Frontal cortex (tissue), 4 donors: ENCODE results near the gene ZNF205. TPM values are rescaled to one million over a fixed set of nuclear protein-coding genes. Genes with fewer than 3 reads are reported as not detected.
"Not testable (repeated sequence)": the region's sequence is repeated elsewhere in the genome, so short reads cannot be mapped to it uniquely, and the experiment has no call there.

ENCODE experiments used
- DNase-seq, 2 donors: peaks; one replicate each; pipeline ENCODE4 v3.0.0; 2012; ENCODE audit warnings: low spot score in 2 of 2
- FAIRE-seq: peaks from 2 replicates; lab custom pipeline; 2012; peaks lifted over from hg19 to GRCh38; lab: Jason Lieb, UNC
- total RNA-seq: library from RNA; depleted of rRNA; stranded (reverse); fragments of >200 nt; gene quantifications from one replicate; pipeline ENCODE4 v1.2.3, GENCODE V29; 2014
- donor health status: control.
- donor health status: control.
- donor health status: control.

Gene ZNF205
- total RNA-seq, 1 donor from 2014 or later, result 17.9 TPM

DNA sequence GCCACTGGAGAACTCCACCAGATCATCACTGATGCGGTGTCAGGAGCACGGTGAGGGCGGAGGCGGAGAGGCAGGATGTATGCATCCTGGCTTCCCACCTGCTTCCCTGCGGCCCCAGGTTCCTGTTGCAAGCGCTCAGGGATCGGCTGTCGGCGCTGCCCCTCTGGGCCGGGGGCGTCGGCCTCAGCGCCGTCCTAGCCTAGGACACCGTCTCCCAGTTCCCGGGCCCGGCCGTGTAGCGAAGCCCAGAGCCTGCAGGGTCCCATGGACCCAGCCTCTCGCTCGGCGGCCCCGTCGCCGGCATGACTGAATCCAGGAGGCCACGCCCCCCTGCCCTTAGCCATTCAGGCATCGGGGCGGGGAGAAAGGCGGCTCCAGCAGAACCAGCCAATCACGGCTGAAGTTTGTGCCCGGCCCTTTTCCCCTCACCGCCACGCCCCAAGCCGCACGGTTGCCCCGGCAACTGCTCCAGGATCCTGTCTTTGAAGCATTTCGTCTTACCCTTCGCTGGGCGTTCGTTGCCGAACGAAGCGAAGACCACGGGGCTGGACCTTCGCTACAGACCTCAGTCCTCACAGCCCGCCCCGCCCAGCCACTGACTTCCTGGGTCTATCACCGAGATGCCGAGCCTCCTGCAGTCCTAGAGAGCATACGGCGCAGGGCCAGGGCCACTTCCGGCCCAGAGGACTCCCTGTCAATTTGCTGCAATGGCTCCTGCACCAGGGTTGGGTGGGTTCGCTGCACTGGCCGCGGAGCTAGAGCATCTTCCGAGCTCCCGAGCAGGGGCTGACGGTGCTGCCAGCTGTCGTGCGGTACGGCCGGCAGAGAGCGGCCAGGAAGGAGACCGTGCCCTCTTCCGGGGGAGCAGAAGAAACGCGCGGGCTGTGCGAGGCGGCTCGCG, 11.8 kb downstream of the ZNF205 start:
- FAIRE-seq (peak; percentile 63), DNase-seq (peak; percentile 91 to 96)

DNA sequence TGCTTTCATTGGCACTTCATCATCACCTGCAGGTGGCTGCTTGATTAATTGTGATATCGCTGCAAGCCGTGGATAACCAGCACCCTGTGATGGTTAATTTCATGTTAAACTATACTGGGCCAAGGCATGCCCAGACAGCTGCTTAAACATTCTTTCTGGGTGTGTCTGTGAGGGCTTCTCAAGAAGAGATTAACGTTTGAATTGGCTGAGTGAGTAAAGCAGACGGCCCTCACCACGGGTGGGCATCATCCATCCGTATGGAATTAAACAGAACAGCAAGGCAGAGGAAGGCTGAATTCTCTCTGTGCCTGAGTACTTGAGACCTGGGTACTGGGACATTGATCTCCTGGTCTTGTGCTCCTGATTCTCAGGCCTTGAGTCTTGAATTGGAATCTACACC, 15.4 kb downstream of the ZNF205 start:
- FAIRE-seq (no peak), DNase-seq (no peak)

DNA sequence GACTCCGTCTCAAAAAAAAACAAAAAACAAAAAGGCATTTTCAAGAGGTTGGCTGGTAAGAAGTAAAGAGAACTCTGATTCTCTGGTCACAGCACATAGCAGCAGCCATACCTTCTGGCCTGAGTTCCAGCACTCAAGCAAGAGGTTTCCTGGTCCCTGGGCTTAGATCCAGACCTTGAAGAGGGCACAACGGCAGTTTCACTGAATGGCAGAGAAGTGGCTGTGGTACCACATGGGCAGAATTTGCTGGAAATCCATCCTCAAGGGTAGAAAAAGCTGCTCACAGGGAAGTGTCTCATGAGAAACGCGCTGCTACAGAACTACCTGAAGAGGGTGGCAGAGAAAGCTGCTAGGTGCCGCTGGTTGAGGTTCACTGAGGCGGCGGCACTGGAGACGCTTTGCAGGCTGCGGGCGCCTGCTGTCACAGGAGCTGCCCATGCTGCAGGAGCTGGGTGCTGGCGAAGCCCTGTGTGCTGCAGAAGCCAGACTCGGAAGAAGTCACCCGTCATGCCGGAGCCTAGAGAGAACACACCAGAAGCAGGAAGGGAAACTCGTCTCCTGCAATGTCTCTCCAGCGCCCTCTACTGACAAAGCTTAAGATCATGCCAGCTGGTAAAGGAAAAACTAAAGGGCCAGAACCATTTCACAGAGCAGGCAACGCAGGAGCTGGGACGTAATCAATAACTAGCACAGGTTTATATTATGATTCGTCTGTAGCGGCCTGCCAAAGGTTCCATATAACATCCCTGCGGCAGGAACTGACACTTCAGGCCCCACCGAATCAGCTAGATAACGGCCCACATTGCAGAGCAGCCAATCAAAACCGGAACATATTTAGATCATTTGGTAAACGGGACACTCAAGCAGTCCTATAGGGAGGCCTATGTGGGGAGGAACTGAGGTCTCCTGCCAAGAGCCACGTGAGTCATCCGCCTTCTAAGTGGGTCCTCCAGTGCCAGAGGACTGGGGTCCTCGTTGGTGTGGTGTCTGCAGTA, 17.0 kb downstream of the ZNF205 start:
- DNase-seq (no peak), FAIRE-seq (no peak)

DNA sequence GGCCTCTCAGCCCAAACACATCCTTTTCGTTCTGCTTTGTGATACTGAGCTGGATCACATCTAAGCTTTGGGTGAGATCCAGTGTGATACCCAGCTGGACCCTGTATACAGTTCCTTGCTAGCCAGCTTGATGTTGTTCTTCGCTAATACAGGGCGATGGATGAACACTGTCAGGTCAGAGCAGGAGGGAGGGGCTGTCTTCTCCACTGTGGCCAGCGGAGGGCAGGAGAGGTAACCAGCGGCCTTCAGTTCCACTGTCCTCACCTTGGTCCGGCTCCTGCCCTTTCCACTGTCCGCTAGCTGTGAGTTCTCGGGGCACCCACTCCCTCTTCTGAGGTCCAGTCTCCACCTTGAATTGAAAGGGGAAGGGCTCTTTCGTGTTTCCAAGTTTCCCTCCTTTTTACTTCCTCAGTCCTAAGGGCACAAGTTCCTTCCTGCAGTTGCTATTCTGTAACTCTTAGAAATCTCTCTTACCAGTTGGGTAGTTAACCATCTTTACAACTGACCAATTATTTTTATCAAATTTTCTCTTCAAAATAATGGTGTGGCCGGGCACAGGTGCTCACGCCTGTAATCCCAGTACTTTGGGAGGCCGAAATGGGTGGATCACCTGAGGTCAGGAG, 19.5 kb downstream of the ZNF205 start:
- no peak for DNase-seq

DNA sequence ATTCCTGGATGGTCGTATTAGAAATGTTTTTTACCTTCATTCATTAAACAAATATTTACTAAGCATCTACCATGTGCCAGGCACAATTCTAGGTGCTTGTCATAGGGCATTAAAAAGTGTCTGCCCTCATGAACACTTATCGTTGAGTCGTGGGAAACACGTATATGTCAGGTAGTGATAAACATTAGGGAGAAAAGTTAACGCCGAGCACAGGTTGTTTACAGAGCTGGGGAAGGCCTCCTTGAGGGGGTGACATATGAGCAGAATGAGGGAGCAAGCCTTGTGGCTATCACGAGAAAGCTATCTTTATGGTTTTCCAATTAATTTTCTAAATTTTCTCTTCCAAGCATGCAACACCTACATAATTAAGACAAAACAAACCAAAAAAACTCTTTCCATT, 21.5 kb downstream of the ZNF205 start:
- DNase-seq (no peak), FAIRE-seq (no peak)

More for the DNA sequence above, 19.5 kb downstream of the ZNF205 start:
- no peak for FAIRE-seq

DNA sequence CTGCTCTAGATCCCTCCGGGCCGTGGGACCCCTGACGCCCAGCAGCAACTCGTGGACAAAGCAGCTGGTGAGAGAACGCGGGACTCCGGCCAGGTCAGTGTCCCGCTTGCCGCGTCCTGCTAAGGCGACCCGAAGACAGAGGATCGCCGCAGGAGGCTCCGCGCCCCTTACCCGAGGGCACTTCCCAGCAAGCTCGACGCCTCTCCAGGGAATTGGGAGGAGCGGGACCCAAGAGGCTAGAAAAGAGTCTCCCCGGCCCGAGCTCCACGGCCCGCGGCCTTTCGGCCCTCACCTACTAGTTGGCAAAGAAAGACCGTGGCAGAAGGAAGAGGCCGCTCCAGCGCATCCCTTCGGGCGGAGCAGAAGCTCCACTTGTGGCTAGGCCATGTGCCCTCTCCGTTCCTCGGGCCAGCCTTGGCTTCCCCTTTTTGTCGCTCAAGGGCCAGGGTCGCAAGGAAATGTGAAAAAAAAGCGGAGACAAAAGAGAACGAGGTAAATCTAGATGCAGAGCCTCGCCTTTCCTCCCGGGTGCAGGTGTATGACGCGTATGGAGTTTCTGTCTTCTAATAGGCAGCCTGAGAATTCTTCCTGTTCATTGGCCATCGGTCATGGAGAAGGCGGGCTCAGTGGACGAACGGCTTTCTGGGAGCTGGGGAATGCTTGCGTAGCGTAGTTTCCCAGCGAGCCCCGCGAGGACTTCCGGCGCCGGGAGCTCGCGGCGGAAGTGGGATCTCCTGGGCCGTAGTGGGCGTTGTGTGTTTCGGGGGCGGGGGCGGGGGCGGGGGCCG, 22.1 kb downstream of the ZNF205 start, which contains the start of gene ZNF213:
ZNF213 (plus strand) TSS at position 692 of the 788 bp plus-strand sequence. CDS start 2,252 bp downstream, outside the sequence.
- peak; percentile 73 for FAIRE-seq
- peak; percentile 97 to 98 for DNase-seq

DNA sequence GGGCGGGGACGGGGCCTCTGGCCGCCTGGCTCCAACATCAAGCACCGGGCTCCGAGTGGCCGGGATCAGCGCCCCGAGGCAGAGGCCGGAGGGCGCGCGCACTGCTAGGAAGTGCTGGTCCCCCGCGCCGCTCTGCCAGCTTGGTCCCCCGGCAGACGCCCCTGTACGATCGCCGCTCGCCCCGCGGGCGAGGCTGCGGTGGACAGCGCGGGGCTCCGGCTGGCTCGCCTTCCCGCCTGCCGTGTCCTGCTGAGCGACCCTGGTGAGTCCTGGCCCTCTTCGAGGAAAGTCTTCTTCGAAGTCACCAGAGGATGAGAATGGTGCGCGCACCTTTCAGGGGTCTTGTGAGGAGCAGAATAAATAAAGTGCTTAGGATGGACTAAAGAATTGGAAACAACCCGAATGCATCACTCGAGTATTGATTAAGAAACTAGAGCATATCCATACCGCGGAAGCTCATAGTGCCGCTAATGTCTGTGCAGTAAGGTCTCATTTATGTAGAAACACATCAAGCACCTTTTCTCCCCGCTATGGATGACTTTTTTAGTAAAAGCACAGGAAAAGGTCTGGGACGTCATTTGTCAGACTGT, 22.8 kb downstream of the ZNF205 start:
- FAIRE-seq (no peak), DNase-seq (no peak)

DNA sequence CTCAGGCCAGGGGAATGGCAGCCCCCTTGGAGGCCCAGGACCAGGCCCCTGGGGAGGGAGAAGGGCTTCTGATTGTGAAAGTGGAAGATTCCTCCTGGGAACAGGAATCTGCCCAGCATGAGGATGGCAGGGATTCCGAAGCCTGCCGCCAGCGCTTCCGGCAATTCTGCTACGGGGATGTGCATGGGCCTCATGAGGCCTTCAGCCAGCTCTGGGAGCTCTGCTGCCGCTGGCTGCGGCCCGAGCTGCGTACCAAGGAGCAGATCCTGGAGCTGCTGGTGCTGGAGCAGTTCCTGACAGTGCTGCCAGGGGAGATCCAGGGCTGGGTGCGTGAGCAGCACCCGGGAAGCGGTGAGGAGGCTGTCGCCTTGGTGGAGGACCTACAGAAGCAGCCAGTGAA, 24.9 kb downstream of the ZNF205 start:
- no peak for DNase-seq
- no peak for FAIRE-seq

DNA sequence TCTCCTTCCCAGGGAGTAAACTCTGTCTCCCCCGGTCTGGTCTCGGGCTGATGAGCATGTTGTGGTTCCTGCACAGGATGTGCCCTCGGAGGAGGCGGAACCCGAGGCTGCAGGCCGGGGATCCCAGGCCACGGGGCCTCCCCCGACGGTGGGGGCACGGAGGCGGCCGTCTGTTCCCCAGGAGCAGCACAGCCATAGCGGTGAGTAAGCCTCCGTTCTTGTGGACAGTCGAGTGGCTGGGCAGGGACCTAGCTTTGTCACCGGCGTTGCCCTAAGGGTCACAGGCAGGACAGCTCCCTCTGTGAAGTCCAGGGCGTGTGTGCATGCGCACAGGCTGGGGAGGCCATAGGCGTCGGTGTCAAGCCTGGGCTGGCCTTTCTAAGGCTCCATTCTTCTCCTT, 26.0 kb downstream of the ZNF205 start:
- no peak for DNase-seq
- no peak for FAIRE-seq

DNA sequence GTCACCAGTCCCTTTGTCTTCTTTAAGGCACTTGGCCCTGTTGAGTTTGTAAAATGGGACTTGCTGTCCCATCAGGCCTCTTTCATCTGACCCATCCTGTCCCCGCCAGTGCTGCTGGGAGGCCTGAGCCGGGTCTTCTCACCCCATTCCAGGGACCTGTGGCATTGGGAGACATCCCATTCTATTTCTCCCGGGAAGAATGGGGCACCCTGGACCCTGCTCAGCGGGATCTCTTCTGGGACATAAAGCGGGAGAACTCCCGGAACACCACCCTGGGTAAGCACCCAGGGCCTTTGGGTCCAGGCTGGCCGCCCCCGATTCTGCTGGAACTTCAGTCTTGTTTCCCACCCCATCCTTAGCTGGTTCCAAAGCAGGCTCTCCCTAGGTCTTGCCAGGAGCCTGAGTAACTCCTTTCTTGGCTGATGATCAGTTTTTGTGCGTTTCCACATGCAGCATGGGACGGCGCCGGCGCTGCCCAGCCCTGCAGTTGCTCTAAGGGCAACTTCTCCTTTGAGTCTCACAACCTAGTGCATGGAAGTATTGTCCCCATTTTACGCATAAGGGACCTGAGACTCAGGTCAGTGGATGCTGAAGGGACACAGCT, 26.5 kb downstream of the ZNF205 start:
- FAIRE-seq (no peak), DNase-seq (no peak)

DNA sequence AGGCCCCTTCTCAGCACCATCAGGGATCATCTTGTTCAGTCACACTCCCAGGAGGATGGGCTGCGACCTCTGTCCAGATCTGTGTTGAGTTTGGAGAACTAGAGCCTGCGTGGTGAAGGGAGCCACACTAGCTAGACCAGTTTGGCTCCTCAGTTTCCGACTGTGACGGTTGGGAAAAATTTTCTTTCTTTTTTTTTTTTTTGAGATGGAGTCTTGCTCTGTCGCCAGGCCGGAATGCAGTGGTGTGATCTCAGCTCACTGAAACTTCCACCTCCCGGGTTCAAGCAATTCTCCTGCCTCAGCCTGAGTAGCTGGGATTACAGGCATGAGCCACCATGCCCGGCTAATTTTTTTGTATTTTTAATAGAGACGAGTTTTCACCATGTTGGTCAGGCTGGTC, 27.2 kb downstream of the ZNF205 start:
- DNase-seq, FAIRE-seq: not testable (repeated sequence)

DNA sequence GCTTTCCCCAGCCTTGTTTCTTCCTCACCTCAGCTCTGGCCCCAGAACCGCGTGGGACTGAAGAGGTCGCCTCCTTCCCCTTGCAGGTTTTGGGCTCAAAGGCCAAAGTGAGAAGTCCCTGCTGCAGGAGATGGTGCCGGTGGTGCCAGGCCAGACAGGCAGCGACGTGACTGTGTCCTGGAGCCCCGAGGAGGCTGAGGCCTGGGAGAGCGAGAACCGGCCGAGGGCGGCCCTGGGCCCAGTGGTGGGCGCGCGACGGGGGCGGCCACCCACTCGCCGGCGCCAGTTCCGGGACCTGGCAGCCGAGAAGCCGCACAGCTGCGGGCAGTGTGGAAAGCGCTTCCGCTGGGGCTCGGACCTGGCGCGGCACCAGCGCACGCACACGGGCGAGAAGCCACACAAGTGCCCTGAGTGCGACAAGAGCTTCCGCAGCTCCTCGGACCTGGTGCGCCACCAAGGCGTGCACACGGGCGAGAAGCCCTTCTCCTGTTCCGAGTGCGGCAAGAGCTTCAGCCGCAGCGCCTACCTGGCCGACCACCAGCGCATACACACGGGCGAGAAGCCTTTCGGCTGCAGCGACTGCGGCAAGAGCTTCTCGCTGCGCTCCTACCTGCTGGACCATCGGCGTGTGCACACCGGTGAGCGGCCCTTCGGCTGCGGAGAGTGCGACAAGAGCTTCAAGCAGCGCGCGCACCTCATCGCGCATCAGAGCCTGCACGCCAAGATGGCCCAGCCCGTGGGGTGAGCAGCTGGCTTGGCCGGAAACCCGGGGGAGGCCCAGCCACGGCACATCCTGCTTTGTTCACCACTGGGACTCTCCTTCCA, 28.4 kb downstream of the ZNF205 start:
- FAIRE-seq (no peak), DNase-seq (no peak)

DNA sequence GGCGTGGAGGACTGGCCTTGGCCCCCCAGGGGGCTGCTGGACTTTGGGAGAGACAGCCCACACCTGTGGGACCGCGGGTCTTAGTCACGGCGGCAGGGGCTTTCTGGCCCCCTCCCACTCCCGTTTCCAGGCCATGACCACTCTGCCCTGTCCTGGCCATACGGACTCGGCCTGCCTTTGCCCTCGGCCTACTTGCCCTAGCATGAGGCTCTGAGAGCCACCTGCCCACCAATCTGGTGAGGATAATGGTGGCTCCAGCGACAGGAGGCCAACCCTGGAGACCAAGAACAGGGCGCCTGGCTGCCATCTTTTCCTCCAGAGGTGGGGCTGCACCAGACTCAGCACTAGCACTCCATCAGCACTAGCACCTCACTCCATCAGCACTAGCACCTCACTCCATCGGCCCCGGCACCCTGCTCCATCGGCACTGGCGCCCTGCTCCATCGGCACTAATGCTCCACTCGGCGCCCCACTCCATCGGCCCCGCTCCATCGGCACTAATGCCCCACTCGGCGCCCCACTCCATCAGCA, 29.5 kb downstream of the ZNF205 start:
- no peak for FAIRE-seq

DNA sequence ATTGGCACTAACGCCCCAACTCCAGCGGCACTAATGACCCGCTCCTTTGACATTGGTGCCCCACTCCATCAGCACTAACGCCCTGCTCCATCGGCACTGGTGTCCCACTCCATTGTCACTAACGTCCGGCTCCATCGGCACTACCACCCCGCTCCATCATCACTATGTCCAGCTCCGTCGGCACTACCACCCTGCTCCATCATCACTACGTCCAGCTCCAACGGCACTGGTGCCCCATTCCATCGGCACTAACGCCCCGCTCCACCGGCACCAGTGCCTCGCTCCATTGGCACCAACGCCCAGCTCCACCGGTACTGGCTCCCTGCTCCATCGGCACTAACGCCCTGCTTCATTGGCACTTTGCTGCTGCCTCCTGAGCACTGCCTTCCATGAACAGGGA, 29.9 kb downstream of the ZNF205 start:
- no peak for FAIRE-seq
- no peak for DNase-seq

More for the DNA sequence above, 29.5 kb downstream of the ZNF205 start:
- no peak for DNase-seq

DNA sequence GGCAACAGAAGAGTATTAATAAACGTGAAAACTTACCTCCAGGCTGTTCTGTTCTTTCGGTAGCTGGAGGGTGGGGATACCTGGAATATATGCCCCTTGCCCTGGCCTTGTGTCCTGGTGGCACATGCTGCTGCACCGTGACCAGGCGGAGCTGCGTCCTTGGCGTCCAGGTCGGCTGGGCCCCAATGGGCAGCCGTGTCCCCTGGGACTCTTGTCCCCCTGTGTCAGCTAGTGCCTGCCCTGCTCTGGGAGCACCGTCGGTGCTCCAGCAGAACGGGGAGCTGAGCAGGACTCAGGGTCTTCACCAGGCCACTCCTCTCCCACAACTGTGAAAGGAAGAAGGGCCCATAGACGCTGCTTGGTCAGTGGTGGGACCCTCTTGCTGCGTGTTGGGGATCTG, 30.4 kb downstream of the ZNF205 start:
- no peak for FAIRE-seq
- DNase-seq, result no peak

DNA sequence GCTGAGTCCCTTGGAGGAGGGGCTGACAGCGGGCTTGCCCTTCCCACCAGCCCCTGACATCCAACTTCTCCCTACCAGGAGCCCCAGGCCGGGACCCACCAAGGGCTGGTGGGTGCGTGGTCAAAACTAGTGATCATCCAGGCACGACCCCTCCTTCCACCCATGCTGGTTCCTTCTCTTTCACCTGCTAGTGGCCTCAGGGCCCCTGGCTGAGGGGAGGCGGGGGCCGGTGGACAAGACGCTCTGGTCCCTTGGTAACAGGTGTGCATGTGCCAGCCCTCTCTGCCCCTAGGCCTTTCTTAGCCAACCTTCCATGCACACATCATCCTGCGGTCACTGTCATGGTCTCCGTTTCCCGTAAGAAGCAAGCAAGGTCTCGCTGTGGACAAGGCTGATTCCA, 30.8 kb downstream of the ZNF205 start:
- DNase-seq, result no peak
- no peak for FAIRE-seq

DNA sequence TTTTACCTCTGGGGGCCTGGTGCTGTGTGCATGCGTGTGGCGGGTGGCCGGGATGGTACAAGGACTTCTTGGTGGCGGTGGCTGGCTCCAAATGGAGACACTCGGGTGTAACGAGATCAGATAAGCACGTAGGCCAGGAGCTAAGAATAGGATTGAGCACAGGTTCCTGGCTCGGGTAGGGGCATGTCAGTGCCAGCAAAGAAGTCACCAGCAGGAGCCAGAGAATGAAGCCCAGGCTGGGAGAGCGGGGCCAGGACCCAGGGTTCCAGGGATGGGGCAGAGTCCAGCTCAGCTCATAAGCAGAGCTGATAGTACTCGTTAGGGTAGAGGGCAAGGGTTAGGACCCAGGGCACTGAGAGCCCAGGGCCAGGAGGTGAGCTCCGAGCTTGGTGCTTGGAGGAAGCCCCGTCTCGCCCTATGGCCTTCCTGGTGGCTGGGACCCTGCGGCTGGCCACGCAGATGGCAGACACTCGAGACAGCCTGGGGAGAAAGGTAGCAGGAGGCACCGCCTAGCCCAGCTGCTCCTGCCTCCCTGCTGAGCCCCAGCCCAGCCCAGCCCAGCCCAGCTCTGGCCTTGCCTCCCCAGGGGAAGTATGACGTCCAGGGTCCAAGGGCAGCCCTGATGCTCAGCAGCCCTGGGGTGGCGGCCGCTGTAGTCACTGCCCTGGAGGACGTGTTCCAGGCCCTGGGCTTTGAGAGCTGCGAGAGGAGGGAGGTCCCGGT, 31.4 kb downstream of the ZNF205 start:
- DNase-seq (no peak), FAIRE-seq (no peak)
